ENCODE data around the gene DEFB124.

The DEFB124 gene

DNA sequence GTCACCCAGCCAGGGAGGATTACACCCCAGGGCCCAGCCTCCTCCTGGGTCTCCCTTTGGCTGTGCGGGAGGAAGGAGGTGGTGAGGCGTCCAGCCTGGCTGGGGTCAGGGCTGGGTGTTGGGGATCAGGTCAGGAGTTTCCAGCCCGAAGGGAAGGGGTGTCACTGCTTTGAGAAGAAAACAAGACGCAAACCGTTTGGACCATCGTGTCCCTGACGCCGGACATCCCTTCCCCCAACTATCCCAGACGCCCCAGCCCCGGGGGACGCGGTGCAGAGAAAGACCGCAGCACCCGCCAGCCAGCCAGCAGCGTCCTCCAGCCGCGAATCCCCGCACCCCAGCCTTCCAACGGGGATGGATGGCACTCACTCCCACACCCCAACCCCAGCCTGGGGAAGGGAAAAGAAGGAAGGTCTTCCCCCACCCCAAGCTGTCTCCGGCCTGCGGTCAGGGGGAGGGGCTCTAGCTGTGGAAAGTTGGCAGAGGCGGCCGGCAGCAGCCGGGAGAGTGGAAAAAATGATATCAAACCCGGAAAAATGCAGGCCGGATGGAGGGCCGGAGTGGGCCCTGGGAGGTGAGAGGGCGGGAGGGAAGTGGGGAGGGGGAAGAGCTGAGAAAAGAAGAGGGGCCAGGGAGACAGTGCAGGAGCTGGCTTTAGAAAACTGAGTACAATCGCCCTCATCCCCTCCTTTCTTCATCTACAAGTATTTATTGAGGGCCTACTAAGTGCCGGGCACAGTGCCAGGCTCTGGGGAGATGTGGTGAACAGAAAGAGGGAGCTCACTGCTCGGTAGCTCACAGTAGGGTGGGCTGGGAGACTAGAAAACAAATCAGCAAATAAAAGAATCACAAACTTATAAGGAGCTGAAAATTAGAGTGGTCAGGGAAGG lies 10.8 kb upstream of the DEFB124 start:
- no peak for TF ChIP-seq CTCF (IDR thresholded peaks at IDR 0.05)
- H3K27ac ChIP-seq: no peak overlapping the region
- no peaks in the 10 kb centered on the region for H3K9me3 ChIP-seq
- no peak overlapping the region for H3K4me3 ChIP-seq (ENCODE audit: low read depth in 1 of 2, low read length in 1 of 2)
- peaks cover 80% of the 10 kb centered on the region for H3K27me3 ChIP-seq
- H3K36me3 ChIP-seq: no peaks in the 10 kb centered on the region
- H3K4me1 ChIP-seq (ENCODE audit: control insufficient read depth in 1 of 2, insufficient read depth in 1 of 2, low read depth in 1 of 2, low read length in 1 of 2): no peaks in the 10 kb centered on the region

DNA sequence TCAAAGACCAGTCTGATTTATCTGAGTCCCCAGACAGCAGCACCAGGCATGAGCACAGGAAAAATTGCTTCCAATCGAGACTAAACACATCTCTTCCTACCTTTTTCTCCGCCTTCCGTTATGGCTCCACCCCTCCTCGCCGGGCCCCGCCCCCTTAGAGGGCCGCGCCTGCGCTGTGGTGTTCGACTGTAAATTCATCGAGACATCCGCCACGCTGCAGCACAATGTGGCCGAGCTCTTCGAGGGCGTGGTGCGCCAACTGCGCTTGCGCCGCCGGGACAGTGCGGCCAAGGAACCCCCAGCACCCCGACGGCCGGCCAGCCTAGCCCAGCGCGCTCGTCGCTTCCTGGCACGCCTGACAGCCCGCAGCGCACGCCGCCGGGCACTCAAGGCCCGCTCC lies 9.1 kb upstream of the DEFB124 start:
- no peaks in the 10 kb centered on the region for H3K36me3 ChIP-seq
- H3K27me3 ChIP-seq: peaks cover 91% of the 10 kb centered on the region
- H3K27ac ChIP-seq: no peak overlapping the region
- no peaks in the 10 kb centered on the region for H3K9me3 ChIP-seq
- no peak for TF ChIP-seq CTCF (IDR thresholded peaks at IDR 0.05)
- no peaks in the 10 kb centered on the region for H3K4me1 ChIP-seq (ENCODE audit: control insufficient read depth in 1 of 2, insufficient read depth in 1 of 2, low read depth in 1 of 2, low read length in 1 of 2)
- no peak overlapping the region for H3K4me3 ChIP-seq (ENCODE audit: low read depth in 1 of 2, low read length in 1 of 2)

- H3K27ac ChIP-seq: no peak overlapping the region
- H3K27me3 ChIP-seq: peaks cover 88% of the 10 kb centered on the region
- no peak overlapping the region for H3K4me3 ChIP-seq (ENCODE audit: low read depth in 1 of 2, low read length in 1 of 2)
- no peaks in the 10 kb centered on the region for H3K36me3 ChIP-seq
- H3K4me1 ChIP-seq (ENCODE audit: control insufficient read depth in 1 of 2, insufficient read depth in 1 of 2, low read depth in 1 of 2, low read length in 1 of 2): no peaks in the 10 kb centered on the region
- TF ChIP-seq CTCF (IDR thresholded peaks at IDR 0.05): no peak
- no peaks in the 10 kb centered on the region for H3K9me3 ChIP-seq
These were observed 1.8 kb upstream of the DEFB124 start for GRCh38 chr20:31476643-31477215.

GRCh38 chr20:31476294-31476585 lies 1.3 kb upstream of the DEFB124 start:
- Histone ChIP-seq H3K27ac (no peak overlapping the region), H3K4me3 (ENCODE audit: low read depth in 1 of 2, low read length in 1 of 2) (no peak overlapping the region), H3K9me3 (no peaks in the 10 kb centered on the region), H3K36me3 (no peaks in the 10 kb centered on the region), H3K27me3 (peaks cover 83% of the 10 kb centered on the region), H3K4me1 (ENCODE audit: control insufficient read depth in 1 of 2, insufficient read depth in 1 of 2, low read depth in 1 of 2, low read length in 1 of 2) (no peaks in the 10 kb centered on the region)
- no peak for TF ChIP-seq CTCF (IDR thresholded peaks at IDR 0.05)

GRCh38 chr20:31475472-31476293 lies 756 bp upstream of the DEFB124 start:
- TF ChIP-seq CTCF (IDR thresholded peaks at IDR 0.05): no peak
- H3K27me3 ChIP-seq: peaks cover 77% of the 10 kb centered on the region
- H3K4me3 ChIP-seq (ENCODE audit: low read depth in 1 of 2, low read length in 1 of 2): no peak overlapping the region
- no peaks in the 10 kb centered on the region for H3K9me3 ChIP-seq
- no peak overlapping the region for H3K27ac ChIP-seq
- no peaks in the 10 kb centered on the region for H3K36me3 ChIP-seq
- H3K4me1 ChIP-seq (ENCODE audit: control insufficient read depth in 1 of 2, insufficient read depth in 1 of 2, low read depth in 1 of 2, low read length in 1 of 2): no peaks in the 10 kb centered on the region

All from neutrophil (primary cell).